ENCODE measurements around the gene CSF2.

The CSF2 gene

GRCh38 chr5:132073231-132074013 is at the start of gene CSF2:
TSS of gene CSF2 (plus strand) at chr5:132073789. CDS start at chr5:132073824, 35 bp downstream.
- no peak for DNase-seq

DNA sequence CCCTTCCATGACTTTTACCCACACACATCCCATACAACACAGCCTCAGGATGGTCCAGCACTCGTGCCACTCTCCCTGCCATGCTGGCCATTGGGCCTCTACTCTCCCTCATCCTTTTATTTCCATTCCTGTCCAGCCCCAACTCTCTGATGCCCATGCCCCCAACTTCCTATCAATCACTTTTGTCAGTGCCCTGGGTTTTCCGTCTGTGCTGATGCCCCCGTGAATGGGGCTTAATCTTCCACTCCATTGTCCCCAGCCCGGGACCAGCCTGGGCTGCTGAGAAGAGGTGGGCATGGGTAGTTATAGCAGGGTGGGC is 49.5 kb upstream of the CSF2 start:
- no peak for DNase-seq

GRCh38 chr5:132024789-132025402 is 48.7 kb upstream of the CSF2 start:
- DNase-seq, result no peak

DNA sequence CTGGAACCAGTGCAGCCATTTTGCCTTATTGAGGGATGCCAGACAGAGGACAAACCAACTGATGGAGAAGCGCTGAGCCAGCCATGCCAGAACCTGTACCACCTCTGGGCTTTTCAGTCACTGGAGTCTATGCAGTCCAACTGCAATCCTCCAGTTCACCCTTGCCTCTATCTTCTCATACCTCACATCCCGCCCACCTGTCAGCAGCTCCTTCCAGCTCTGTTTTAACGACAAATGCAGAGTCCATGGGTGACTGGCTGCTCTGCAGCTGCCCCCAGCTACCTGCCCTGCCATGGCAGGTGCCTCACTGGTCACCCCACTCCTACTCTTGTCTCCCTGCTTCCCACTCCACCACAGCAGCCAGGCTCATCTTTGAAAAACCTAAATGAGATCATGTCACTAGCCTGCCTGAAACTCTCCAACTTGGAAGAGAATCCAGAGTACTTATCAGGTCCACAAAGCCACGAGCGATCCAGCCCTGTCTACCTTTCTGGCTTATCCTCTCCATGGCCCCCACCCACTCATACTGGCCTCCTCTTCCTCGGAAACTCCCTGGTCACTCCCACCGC is 48.1 kb upstream of the CSF2 start:
- no peak for DNase-seq

DNA sequence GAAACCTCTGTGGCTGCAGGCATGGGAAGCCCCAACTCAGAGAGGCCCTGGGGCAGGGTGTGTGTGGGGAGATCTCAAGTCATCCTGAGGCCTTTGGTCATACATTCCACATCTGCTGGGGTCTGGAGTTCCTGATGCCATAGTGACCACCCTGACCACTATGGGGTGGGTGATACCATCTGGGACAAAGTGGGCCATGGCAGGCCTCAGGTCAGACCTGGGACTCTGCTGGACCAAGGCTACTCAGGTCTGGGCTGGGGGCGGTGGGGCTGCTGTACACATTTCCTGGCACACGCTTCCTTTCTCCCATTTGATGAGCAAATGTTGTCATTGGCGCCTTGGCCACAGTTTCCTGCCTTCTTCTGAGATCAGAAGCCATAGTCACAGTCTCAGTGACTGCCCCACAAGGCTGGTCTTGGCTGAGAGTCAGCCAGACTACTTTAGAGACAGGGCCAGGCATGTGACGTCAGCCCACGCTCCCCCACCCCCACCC is 47.0 kb upstream of the CSF2 start:
- no peak for DNase-seq

DNA sequence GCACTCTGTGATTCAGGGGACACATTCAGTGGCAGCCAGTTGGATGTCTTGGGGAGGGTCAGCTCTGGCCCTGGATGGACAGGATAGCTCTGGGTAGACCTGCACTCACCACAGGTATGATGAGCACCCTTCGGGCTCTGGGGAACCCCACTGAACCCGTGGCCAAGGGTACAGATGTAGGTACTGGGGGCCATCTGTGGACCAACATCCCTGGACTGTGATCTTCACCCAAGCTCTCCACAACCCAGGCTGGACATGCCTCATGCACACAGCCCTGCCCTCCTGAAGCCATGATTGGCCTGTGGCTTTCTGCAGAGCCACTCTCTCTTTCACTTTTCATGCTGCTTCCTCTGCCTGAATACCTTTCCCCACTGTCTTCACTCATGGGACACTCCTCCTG is 46.6 kb upstream of the CSF2 start:
- DNase-seq, result no peak

DNA sequence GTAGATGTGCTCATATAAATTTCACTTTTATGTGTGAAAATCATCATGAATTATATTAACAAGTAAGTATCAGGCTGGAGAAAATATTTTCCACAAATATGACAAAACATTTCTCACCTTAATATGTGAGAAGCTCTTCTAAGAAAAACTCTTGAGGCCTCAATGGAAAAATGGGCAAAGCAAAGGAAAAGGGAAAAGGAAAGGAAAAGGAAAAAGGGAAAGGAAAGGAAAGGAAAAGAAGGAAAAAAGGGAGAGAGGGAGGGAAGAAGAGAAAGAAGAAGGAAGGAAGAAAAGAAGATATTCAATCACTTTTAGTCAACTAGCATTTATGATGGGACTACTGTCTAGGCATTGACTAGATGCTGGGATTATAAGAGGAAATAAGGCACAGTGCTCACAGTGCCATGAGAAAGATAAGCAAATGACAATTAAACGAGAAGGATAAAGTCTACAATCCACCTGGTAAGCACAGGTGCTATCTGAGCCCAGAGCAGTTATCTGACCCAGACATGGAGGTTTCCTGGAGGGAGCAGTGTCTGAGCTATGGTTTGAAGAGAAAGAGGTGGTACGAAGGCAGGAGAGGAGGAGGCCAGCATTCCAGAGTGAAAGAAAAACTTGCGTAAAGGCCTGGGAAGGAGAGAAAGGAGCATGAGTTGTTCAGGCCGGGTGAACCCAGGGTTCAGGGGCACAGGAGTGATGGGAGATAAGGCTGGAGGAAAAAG is 43.8 kb upstream of the CSF2 start:
- DNase-seq, result no peak

- no peak for DNase-seq
Measured at GRCh38 chr5:132030610-132031009, 43.0 kb upstream of the CSF2 start.

DNA sequence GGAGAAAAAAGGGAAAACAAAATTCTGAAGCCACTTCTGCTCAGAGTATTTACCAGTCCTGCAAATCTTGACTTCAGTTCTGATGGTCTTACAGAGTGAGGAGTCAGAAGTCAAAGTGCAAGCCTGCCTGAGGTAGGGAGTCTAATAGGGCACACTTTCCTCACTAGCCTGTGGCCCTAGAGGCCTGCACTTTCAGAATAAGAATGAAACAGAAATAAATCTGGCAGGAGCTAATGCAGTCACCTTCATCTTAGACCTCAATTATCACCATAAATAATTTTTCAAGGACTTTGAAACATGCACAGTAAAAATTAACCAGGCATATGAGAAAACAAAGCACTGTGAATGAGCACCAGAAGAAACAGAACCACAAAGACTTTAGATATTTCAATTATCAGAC is 41.4 kb upstream of the CSF2 start:
- DNase-seq, result no peak

DNA sequence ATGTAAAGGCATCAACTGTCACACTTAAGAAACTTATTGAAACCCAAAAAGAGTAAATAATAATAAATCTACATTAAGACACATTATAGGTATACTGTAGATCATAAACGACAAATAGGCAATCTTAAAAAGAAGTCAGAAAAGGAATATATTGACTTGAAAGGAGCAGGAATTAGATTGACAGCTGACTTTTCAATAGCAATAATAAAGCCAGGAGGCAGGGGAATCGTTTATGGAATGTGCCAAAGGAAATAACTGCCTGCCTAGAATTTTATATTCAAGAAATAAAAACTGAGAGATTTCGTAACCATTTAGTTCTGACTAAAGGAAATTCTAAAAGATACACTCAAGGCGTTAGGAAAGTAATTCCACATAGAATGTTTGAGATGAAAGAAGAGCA is 40.5 kb upstream of the CSF2 start:
- no peak for DNase-seq

DNA sequence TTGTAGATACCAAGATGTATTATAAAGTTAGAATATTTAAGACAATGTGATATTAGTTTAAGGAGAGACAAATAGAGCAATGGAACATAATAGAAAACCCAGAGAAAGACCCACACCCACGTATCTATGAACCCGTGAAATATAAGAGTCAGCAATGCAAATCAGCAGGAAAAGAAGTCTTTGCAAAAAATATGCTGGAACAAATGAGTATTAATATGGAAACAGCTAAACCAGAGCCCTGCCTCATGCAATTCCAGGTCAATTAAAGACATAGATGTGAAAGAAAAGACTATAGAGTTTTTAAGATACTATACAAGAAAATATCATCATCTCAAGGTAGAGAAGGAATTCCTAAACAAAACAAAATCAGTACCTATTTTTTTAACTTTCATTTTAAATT is 36.2 kb upstream of the CSF2 start:
- no peak for DNase-seq

DNA sequence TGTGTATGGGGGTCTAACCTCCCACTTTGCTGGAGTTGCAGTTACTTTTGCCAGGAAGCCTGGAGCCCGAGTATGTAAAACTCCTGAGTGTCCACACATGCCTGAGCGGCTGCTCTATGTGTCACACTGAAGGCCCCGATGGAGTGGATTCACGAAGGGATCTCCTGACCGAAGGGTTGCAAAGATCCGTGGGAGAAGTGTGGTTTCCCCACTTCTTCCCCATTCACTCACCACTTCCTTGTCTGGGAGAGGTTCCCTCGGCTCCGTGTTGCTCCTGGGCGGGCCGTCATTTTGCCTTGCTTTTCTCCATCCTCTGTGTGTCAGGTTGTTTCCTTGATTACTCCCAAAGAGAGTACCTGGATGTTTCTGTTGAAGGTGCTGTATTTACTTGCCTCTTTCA is 29.4 kb upstream of the CSF2 start:
- DNase-seq, result no peak

- no peak for DNase-seq
Measured at GRCh38 chr5:132046880-132047299, 26.7 kb upstream of the CSF2 start.

DNA sequence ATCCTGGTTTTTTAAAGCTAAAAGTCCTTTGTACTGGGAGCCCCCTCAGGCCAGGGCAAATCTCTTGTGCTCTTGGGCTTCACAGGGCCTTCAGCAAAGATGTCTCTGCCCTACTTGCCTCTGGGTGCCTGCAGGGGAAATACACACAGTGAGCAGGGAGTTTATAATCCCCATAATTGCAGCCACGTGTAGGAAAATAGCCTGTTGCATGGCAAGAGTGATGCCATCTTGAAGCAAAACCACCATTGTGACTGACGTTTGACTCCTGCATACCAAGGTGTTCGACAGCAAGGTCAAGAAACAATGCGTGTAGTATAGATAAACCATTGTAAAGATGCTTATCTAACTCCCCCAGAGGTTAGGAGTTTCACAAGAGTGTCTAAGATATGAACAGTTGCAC is 24.5 kb upstream of the CSF2 start:
- DNase-seq, result no peak

- DNase-seq, result no peak
Measured at GRCh38 chr5:132049559-132049958, 24.0 kb upstream of the CSF2 start.

DNA sequence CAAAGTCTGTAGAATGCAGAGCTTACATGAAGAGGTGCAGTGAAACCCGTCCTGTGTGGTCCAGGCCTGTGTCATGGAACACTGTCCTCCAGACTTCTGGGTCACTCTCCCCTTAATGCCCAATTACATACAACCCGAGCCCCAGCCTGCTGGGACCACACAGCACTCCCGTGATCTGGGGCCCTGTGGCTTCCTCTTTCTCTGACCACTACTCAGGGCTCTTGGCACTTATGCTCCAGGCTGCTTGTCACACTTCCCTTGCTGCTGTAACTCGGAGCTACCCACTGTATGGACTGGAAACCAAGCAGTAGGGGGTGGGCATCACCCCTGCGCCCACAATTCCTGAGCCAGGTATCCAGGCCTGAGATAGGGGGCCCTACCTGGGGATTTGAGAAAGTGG is 23.5 kb upstream of the CSF2 start:
- no peak for DNase-seq

- no peak for DNase-seq
Measured at GRCh38 chr5:132050661-132051552, 22.7 kb upstream of the CSF2 start.

DNA sequence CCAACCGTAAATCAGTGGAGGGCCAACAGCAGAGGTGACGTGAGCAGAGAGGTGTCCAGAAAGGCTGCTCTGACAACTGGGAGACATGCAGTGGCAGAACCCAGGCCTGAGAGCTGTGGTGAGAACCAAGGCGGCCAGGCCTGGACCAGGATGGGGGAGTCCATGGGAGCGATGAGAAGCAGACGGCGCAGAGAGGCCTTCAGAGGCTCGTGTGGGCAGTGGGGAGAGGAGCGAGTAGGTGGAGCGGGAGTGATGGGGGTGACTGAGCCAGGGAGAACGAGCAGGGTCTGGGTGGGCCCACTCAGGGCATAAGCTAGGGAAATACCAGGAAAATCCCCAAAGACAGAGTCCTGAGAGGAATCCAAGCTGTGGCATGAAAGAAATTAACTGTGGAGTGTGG is 21.1 kb upstream of the CSF2 start:
- no peak for DNase-seq

DNA sequence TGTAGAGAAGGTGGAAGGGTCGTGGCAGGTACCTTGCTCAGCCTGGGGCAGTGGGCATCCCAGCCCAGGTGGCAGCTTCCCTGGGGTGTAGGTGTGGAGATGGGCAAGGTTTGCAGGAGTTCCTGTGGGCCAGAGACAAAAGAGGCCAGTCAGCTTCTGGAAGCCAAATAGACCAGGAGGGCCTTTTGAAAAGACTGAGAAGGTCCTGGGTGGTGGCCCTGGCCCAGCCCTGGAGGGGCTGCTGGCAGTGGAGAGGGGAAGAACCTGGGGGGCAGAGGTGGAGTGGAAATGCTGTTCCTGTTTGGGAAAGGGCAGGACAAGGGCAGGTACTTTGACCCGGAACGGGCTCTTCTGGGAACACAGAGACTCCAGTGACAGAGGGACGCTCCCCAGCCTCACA is 20.1 kb upstream of the CSF2 start:
- no peak for DNase-seq

DNA sequence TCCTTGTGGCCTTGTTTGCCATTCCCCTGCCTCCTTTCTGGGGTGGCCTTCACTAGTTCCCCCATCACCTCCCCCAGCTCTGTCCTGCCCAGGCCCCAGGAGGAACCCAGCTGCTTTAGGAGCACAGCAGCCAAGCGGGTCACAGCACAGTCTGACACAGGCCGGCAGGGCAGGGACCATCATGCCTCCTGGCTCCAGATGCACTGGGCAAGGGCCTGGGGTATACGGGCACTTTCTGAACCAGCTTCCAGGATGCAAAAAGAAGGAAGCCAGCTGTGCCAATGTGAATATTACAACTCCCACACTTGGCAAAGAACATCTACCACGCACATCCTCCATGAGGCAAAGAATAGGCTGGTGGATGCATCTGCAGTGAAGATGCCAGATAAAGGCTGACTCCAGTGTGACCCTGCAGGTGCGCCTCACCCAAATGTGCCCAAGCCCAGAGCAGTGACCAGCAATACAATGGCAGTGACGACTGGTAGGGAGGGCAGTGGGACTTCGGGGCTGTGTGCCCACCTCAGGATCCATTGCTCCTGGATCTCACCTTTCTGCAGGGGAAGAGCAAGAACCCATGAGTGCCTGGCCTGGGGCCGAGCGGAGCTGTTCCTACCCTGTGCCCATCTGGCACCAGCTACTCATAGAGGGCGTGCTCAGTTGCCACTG is 19.4 kb upstream of the CSF2 start:
- no peak for DNase-seq

DNA sequence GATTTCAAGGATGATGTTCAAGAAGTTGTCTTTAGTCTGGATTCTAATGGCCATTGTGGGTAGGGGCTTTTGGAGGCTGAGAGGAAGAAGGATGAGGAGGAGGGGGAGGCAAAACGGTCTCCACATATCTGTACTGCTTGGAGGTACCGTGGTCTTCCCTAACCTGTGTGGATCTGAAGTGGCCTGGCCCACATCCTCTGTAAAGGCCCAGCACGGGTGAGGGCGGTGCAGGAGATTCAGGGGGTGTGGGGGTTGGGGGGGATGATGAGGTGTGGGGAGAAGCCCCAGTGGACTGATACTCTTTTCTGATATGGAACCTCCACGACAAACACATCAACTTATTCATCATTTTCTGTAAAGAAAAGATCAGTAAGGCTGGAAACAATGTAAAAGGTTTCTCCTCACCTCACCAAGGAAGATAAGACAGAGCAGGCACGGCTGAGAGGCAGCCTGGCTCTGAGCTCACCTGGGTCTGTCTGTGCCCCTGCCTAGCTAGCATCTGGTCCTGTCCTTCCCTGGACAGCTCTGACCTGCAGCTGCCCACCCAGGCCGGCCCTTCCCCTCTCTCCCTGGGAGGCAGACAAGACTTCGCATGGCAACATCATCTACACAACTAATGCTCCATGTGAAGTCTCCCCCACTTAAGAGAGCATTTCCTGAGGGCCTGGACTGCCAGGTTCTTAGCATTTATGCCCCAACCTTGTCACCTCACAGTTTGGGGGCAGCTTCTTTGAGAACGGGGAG is 18.7 kb upstream of the CSF2 start:
- no peak for DNase-seq

DNA sequence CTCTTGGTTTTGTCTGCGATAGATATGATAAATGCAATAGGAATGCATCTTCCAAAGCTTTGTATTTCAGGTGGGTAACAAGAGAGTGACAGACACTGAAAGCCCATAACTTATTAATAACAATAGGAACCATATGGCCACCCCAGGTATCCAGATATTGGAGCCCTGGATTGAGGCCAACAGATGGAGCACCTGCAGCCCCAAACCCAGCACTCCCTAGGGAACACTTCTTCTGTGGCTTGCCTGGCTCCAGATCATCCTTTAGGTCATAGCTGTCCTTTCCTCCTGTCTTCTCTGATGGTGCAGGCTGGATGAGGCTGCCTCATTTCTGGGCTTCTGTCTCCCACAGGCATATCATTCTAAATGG is 18.2 kb upstream of the CSF2 start:
- no peak for DNase-seq
